MCF 10A (cell line): ENCODE results near the gene EHD2. TPM values are rescaled to one million over a fixed set of nuclear protein-coding genes. Genes with fewer than 3 reads are reported as not detected.

ENCODE experiments used
- BruUV-seq: library from RNA; stranded (reverse); fragments of 400-500 nt; replicated peaks from 2 replicates; lab custom pipeline; 2021; lab: Mats Ljungman, UMichigan
- CTCF ChIA-PET: fragments of 300-600 bp; sonication (Branson Sonifier 250); formaldehyde crosslinking; extraction: SDS; loops from one replicate; lab custom pipeline; 2021; ENCODE audit warnings: antibody characterized with exemption, inconsistent platforms; lab: Yijun Ruan, JAX
- POLR2A ChIA-PET: fragments of 300-600, 350-650 bp; sonication (Branson Sonifier 250); formaldehyde crosslinking; extraction: SDS; loops from one replicate; lab custom pipeline; 2020; ENCODE audit warnings: antibody characterized with exemption, inconsistent platforms; lab: Yijun Ruan, JAX
- DNase-seq: peaks from one replicate; pipeline ENCODE4 v3.0.0-alpha.2; 2018; ENCODE audit not compliant: unreplicated experiment
- H3K27ac Mint-ChIP-seq: one replicate; pipeline ENCODE4 v1.8.0; 2022; ENCODE audit warnings: mild to moderate bottlenecking, low read depth, mixed read lengths; ENCODE audit not compliant: unreplicated experiment
- H3K27me3 Mint-ChIP-seq: one replicate; pipeline ENCODE4 v1.8.0; 2022; ENCODE audit warnings: mixed read lengths; ENCODE audit not compliant: insufficient read depth, unreplicated experiment
- H3K36me3 Mint-ChIP-seq: one replicate; pipeline ENCODE4 v1.8.0; 2022; ENCODE audit warnings: mild to moderate bottlenecking, moderate library complexity, mixed read lengths; ENCODE audit not compliant: insufficient read depth, unreplicated experiment
- H3K4me1 Mint-ChIP-seq: one replicate; pipeline ENCODE4 v1.8.0; 2022; ENCODE audit warnings: mixed read lengths; ENCODE audit not compliant: insufficient read depth, unreplicated experiment
- H3K4me3 Mint-ChIP-seq: one replicate; pipeline ENCODE4 v1.8.0; 2022; ENCODE audit warnings: mild to moderate bottlenecking, moderate library complexity, mixed read lengths; ENCODE audit not compliant: unreplicated experiment
- H3K9me3 Mint-ChIP-seq: one replicate; pipeline ENCODE4 v1.8.0; 2022; ENCODE audit warnings: mixed read lengths; ENCODE audit not compliant: unreplicated experiment
- CTCF ChIP-seq: fragments of 200-600 bp; IDR thresholded peaks from one replicate; pipeline ENCODE4 v1.8.0; 2022; ENCODE audit warnings: antibody characterized with exemption, mild to moderate bottlenecking; ENCODE audit not compliant: unreplicated experiment
- intact Hi-C: fragments of 100-400 bp; cut with micrococcal nuclease; formaldehyde crosslinking; loops from 2 replicates; pipeline ENCODE4 v1.14.1; 2022
- total RNA-seq: library from RNA; stranded (reverse); gene quantifications from 2 replicates; pipeline ENCODE4 v1.2.3, GENCODE V29; 2022

Gene EHD2
- total RNA-seq, 1 experiment from 2014 or later, result 88.8 TPM

GRCh38 chr19:47682939-47683338 is 30.3 kb upstream of the EHD2 start:
- no peaks in the 10 kb centered on the region for H3K9me3 Mint-ChIP-seq
- no TSS peak for BruUV-seq
- intact Hi-C loops, result no loop called here
- H3K4me3 Mint-ChIP-seq, result no peak overlapping the region
- TF ChIP-seq CTCF, result no peak
- POLR2A ChIA-PET, result interaction anchor here (1.9 kb wide), 1 partner anchor 15 kb away, joined by 7 read pairs; no protein-coding TSS in a partner anchor
- CTCF ChIA-PET, result interaction anchor here (0.7 kb wide), 1 partner anchor 43 kb away, joined by 4 read pairs; no protein-coding TSS in a partner anchor
- H3K27me3 Mint-ChIP-seq, result no peaks in the 10 kb centered on the region
- H3K36me3 Mint-ChIP-seq, result peaks cover 59% of the 10 kb centered on the region
- DNase-seq, result no peak
- H3K4me1 Mint-ChIP-seq, result no peaks in the 10 kb centered on the region
- no peak overlapping the region for H3K27ac Mint-ChIP-seq

GRCh38 chr19:47686679-47687450 is 26.4 kb upstream of the EHD2 start:
- H3K27ac Mint-ChIP-seq, result peak overlapping the region; percentile 35
- H3K27me3 Mint-ChIP-seq, result no peaks in the 10 kb centered on the region
- no peak for TF ChIP-seq CTCF
- no peak for DNase-seq
- POLR2A ChIA-PET, result interaction anchor here (1.1 to 1.2 kb wide), 2 partner anchors 9 to 11 kb away, joined by 4 read pairs; no protein-coding TSS in a partner anchor
- CTCF ChIA-PET, result interaction anchor here (0.5 to 2.3 kb wide), 4 partner anchors 10 to 251 kb away, joined by 3 to 14 read pairs (median 4); no protein-coding TSS in a partner anchor
- no peaks in the 10 kb centered on the region for H3K9me3 Mint-ChIP-seq
- peaks cover 44% of the 10 kb centered on the region for H3K36me3 Mint-ChIP-seq
- intact Hi-C loops, result no loop called here
- no peaks in the 10 kb centered on the region for H3K4me1 Mint-ChIP-seq
- BruUV-seq, result no TSS peak
- H3K4me3 Mint-ChIP-seq, result no peak overlapping the region

- no peaks in the 10 kb centered on the region for H3K9me3 Mint-ChIP-seq
- no peak for TF ChIP-seq CTCF
- H3K27me3 Mint-ChIP-seq, result no peaks in the 10 kb centered on the region
- H3K4me3 Mint-ChIP-seq, result no peak overlapping the region
- H3K27ac Mint-ChIP-seq, result no peak overlapping the region
- no TSS peak for BruUV-seq
- POLR2A ChIA-PET, result interaction anchor here (0.6 to 0.7 kb wide), 3 partner anchors 48 to 180 kb away, joined by 4 to 5 read pairs (median 4); no protein-coding TSS in a partner anchor
- no peaks in the 10 kb centered on the region for H3K4me1 Mint-ChIP-seq
- intact Hi-C loops, result no loop called here
- H3K36me3 Mint-ChIP-seq, result peaks cover 42% of the 10 kb centered on the region
- no peak for DNase-seq
- CTCF ChIA-PET, result interaction anchor here (0.6 to 2.3 kb wide), 8 partner anchors 12 to 1805 kb away, joined by 3 to 14 read pairs (median 4); no protein-coding TSS in a partner anchor
Measured at GRCh38 chr19:47687906-47688305, 25.3 kb upstream of the EHD2 start.

- no peaks in the 10 kb centered on the region for H3K27me3 Mint-ChIP-seq
- BruUV-seq, result no TSS peak
- no peak for TF ChIP-seq CTCF
- intact Hi-C loops, result no loop called here
- no peaks in the 10 kb centered on the region for H3K4me1 Mint-ChIP-seq
- no peak overlapping the region for H3K4me3 Mint-ChIP-seq
- ChIA-PET POLR2A (interaction anchor here (0.6 to 0.9 kb wide), 2 partner anchors 9 to 342 kb away, joined by 3 read pairs; partner anchors contain the start of gene DHX34), CTCF (interaction anchor here (0.7 to 1.2 kb wide), 4 partner anchors 9 to 395 kb away, joined by 3 to 5 read pairs (median 3); partner anchors contain the start of gene KPTN)
- no peak for DNase-seq
- no peaks in the 10 kb centered on the region for H3K9me3 Mint-ChIP-seq
- peaks cover 34% of the 10 kb centered on the region for H3K36me3 Mint-ChIP-seq
- H3K27ac Mint-ChIP-seq, result peak overlapping the region; percentile 46
Measured at GRCh38 chr19:47691090-47691489, 22.1 kb upstream of the EHD2 start.
